Stomach (tissue), 9 donors: ENCODE measurements around the gene SOX5. TPM values are rescaled to one million over a fixed set of nuclear protein-coding genes. Genes with fewer than 3 reads are reported as not detected.

Source experiments
- DNase-seq, 2 donors: peaks; one replicate each; pipeline versions ENCODE4 v3.0.0 to v3.0.0-alpha.2; 2013 to 2019
- H3K27ac ChIP-seq, 5 donors: fragments of 200-600 bp in 4 of 5; sonication (generic) in 4 of 5; one replicate each; pipeline ENCODE4 v1.5.1; 2013 to 2019; ENCODE audit warnings: mild to moderate bottlenecking in 1 of 5, moderate library complexity in 1 of 5
- H3K27me3 ChIP-seq, 3 donors: fragments of 200-600 bp; sonication (generic); one replicate each; pipeline ENCODE4 v1.5.1; 2017 to 2019; ENCODE audit warnings: mixed run types in 1 of 3
- H3K36me3 ChIP-seq, 4 donors: fragments of 200-600 bp; sonication (generic); 1 replicate in 3 of 4; 2 replicates in 1 of 4; pipeline ENCODE4 v1.5.1; 2016 to 2019
- H3K4me1 ChIP-seq, 4 donors: fragments of 200-600 bp; sonication (generic); one replicate each; pipeline ENCODE4 v1.5.1; 2016 to 2019
- H3K4me3 ChIP-seq, 4 donors: fragments of 200-600 bp; sonication (generic) in 3 of 4; one replicate each; pipeline ENCODE4 v1.5.1; 2016 to 2019; ENCODE audit warnings: mild to moderate bottlenecking in 1 of 4
- H3K9me3 ChIP-seq, 4 donors: fragments of 200-600 bp; sonication (generic); one replicate each; pipeline ENCODE4 v1.5.1; 2016 to 2019
- EP300 ChIP-seq: sonication (generic); formaldehyde crosslinking; IDR thresholded peaks from one replicate; pipeline ENCODE4 v1.6.1; 2017; ENCODE audit warnings: antibody characterized with exemption
- POLR2A ChIP-seq, 4 donors: fragments of 450-650 bp; IDR thresholded peaks; one replicate each; pipeline ENCODE4 v1.6.1; 2016; ENCODE audit warnings: antibody characterized with exemption in 4 of 4, control low read depth in 2 of 4, mild to moderate bottlenecking in 1 of 4, moderate library complexity in 1 of 4
- POLR2AphosphoS5 ChIP-seq, 3 donors: sonication (generic); formaldehyde crosslinking; IDR thresholded peaks; one replicate each; pipeline ENCODE4 v1.6.1; 2016; ENCODE audit warnings: antibody characterized with exemption in 3 of 3
- WGBS, 5 donors: extraction: QIAGEN DNeasy Blood & Tissue Kit in 3 of 5; methylation state at CpG; one replicate each; pipeline versions ENCODE4 v1.1.5 to v1.1.7; 2013 to 2018; 5-methylcytosine and 5-hydroxymethylcytosine counted together
- intact Hi-C: fragments of 100-400 bp; cut with DNase I; formaldehyde crosslinking; loops from one replicate; pipeline ENCODE4 v1.15.1; 2023; ENCODE audit warnings: low total_unique reads
- polyA plus RNA-seq, 3 donors: library from polyadenylated mRNA; stranded (reverse); fragments of 200-250 nt; gene quantifications; one replicate each; pipeline ENCODE4 v1.2.3, GENCODE V29; 2013
- total RNA-seq, 5 donors: library from RNA; depleted of rRNA; stranded (reverse); fragments of >200 nt; gene quantifications; one replicate each; pipeline versions ENCODE4 v1.1.0 to v1.2.3, GENCODE V29; 2014 to 2016
- TF ChIP-seq, protein P1 (sequence below), 7 experiments: fragments of 450-650 bp in 4 of 7; fragments of 200-600 bp in 3 of 7; sonication (generic) in 3 of 7; IDR thresholded peaks; one replicate each; pipeline ENCODE4 v1.5.1; 2016 to 2019; ENCODE audit warnings: antibody characterized with exemption in 7 of 7, control low read depth in 2 of 7, mild to moderate bottlenecking in 1 of 7
- donor health status: healthy with polysubstance abuse.
- donor health status: Bipolar disorder and iron deficiency.
- donor health status: healthy.

SOX5 gene
- total and polyA plus RNA-seq, 8 donors = 0.85 to 57.2 (median 4.6) TPM

DNA sequence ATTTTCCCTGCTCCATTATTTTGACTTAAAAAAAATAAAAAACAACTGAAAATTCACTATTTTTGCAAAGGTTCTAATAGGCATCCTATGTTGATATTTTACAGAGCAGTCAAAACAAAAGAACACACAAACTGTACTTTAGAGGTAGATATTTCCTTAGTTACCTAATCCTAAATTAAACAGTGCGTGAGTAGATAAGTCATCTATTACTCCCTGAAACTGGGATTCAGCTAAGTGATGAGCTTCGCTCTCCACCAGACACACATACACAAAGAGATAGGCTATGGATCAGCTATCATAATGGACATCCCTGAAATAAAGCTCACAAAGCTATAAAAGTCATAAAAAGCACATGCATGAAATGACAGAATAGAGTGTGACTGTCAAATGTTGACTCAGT is 398.7 kb downstream of the SOX5 start:
- H3K4me1 ChIP-seq = no peaks in the 10 kb centered on the region
- no peak for TF ChIP-seq POLR2AphosphoS5 (IDR thresholded peaks at IDR 0.05)
- TF ChIP-seq POLR2A (IDR thresholded peaks at IDR 0.05) = no peak
- TF ChIP-seq, protein P1, sequence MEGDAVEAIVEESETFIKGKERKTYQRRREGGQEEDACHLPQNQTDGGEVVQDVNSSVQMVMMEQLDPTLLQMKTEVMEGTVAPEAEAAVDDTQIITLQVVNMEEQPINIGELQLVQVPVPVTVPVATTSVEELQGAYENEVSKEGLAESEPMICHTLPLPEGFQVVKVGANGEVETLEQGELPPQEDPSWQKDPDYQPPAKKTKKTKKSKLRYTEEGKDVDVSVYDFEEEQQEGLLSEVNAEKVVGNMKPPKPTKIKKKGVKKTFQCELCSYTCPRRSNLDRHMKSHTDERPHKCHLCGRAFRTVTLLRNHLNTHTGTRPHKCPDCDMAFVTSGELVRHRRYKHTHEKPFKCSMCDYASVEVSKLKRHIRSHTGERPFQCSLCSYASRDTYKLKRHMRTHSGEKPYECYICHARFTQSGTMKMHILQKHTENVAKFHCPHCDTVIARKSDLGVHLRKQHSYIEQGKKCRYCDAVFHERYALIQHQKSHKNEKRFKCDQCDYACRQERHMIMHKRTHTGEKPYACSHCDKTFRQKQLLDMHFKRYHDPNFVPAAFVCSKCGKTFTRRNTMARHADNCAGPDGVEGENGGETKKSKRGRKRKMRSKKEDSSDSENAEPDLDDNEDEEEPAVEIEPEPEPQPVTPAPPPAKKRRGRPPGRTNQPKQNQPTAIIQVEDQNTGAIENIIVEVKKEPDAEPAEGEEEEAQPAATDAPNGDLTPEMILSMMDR (IDR thresholded peaks at IDR 0.05) = no peak
- no peak for TF ChIP-seq EP300
- WGBS, 5 donors = 83 to 91% (median 87%) methylated on average over 2 of the region's 2 CpGs
- no peaks in the 10 kb centered on the region for H3K9me3 ChIP-seq
- no peak overlapping the region for H3K27ac ChIP-seq
- intact Hi-C loops = no loop called here
- no peaks in the 10 kb centered on the region for H3K27me3 ChIP-seq
- H3K36me3 ChIP-seq = no peaks in the 10 kb centered on the region
- no peak overlapping the region for H3K4me3 ChIP-seq
- DNase-seq = no peak

DNA sequence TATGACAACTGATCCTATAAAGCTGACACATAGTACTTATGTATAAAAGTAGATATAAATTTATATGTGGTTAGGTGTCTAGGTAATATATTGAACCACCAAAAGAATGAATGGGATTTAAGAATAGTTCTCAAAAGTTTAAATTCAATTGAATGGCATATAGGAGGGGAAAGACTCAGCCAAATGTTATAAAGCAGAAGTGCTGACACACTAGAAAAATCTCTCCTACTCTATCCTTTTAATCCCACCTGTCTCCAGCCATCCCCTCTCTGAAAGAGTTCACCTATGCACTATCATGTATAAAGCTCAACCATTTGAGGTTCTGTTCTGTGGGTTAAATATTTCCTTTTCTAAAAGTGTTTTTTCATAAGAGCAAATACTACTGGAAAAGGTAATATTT is 400.7 kb downstream of the SOX5 start:
- intact Hi-C loops = no loop called here
- peaks cover 0 to 4% (median 0%) of the 10 kb centered on the region in 4 donors for H3K36me3 ChIP-seq
- no peaks in the 10 kb centered on the region for H3K9me3 ChIP-seq
- H3K4me1 ChIP-seq = no peaks in the 10 kb centered on the region
- H3K27ac ChIP-seq = no peak overlapping the region
- TF ChIP-seq POLR2A (IDR thresholded peaks at IDR 0.05) = no peak
- no peak for TF ChIP-seq POLR2AphosphoS5 (IDR thresholded peaks at IDR 0.05)
- TF ChIP-seq EP300 = no peak
- TF ChIP-seq, protein P1 (IDR thresholded peaks at IDR 0.05) = no peak
- H3K4me3 ChIP-seq = no peak overlapping the region
- DNase-seq = no peak
- H3K27me3 ChIP-seq = no peaks in the 10 kb centered on the region

DNA sequence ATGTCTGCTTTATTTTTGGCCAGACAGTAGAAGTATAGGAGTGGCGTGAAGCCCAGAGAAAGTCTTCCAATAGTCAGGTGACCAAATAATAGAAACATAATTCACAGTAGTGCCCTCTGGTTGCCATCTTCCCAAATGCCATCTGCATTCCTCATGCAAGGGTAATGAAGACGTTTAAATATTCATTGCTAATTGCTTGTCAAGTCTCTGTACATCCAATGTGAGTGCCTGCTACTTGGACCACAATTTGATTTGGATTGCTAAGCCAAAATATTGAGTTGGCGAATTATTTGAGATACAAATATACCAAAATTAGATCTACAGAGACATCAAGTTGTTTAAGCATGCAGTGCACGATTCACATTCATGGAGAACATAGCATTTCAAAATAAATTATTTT is 402.7 kb downstream of the SOX5 start:
- no peak for DNase-seq
- TF ChIP-seq POLR2A (IDR thresholded peaks at IDR 0.05) = no peak
- no peak for TF ChIP-seq EP300
- no peak for TF ChIP-seq POLR2AphosphoS5 (IDR thresholded peaks at IDR 0.05)
- no peaks in the 10 kb centered on the region for H3K27me3 ChIP-seq
- no peak overlapping the region for H3K4me3 ChIP-seq
- no peak overlapping the region for H3K27ac ChIP-seq
- 80 to 91% (median 85%) methylated on average over 4 of the region's 4 CpGs for WGBS, 5 donors
- no peaks in the 10 kb centered on the region for H3K9me3 ChIP-seq
- no peaks in the 10 kb centered on the region for H3K4me1 ChIP-seq
- peaks cover 0 to 4% (median 1%) of the 10 kb centered on the region in 4 donors for H3K36me3 ChIP-seq
- intact Hi-C loops = no loop called here

DNA sequence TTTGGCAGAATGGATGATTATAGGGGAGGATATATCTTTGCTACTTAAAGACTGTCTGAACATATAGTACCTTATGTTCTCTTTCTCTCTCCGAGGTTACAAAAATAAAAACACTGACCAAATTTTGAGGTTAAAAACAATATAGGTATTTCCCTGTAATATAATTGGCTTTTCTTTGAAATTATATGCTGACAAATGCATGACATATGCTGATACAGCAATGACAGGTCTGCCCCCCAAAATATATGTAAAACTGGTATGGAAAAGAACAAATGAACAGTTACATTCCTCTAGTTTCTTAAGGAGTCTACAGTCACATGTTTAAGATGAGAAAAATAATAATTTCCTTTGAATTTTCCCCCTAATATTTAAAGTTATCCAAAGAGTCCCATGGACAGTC is 405.7 kb downstream of the SOX5 start:
- Histone ChIP-seq H3K36me3 (peaks cover 0 to 6% (median 2%) of the 10 kb centered on the region in 4 donors), H3K4me1 (no peaks in the 10 kb centered on the region), H3K9me3 (no peaks in the 10 kb centered on the region), H3K4me3 (no peak overlapping the region), H3K27me3 (no peaks in the 10 kb centered on the region), H3K27ac (no peak overlapping the region)
- TF ChIP-seq, protein P1 (IDR thresholded peaks at IDR 0.05) = no peak
- TF ChIP-seq EP300 (no peak), POLR2AphosphoS5 (IDR thresholded peaks at IDR 0.05) (no peak), POLR2A (IDR thresholded peaks at IDR 0.05) (no peak)
- intact Hi-C loops = no loop called here
- no peak for DNase-seq
- WGBS, 5 donors = 83 to 97% (median 92%) methylated on average over 1 of the region's 1 CpG

DNA sequence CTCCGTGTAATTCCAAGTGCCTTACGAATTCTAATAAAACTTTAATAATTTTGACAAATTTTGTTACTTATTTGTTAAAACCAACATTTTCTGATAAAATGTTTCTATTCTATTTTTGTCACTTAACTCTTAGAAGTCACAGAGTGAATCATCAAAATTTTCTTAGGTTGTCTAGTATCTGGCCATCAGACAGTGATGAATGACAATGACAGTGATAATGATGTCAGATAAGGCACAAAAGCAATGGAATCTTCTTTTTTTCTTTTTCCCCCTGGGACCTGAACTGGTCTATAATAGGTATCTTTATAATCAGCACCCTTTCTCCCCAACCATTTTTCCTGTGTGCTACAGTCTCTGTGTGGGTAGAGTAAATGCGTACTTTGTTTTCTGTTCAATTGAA is 407.3 kb downstream of the SOX5 start:
- Histone ChIP-seq H3K4me3 (no peak overlapping the region), H3K27ac (no peak overlapping the region), H3K9me3 (no peaks in the 10 kb centered on the region), H3K27me3 (no peaks in the 10 kb centered on the region), H3K4me1 (no peaks in the 10 kb centered on the region), H3K36me3 (peaks cover 0 to 6% (median 2%) of the 10 kb centered on the region in 4 donors)
- TF ChIP-seq POLR2A (IDR thresholded peaks at IDR 0.05) (no peak), POLR2AphosphoS5 (IDR thresholded peaks at IDR 0.05) (no peak)
- intact Hi-C loops = no loop called here
- DNase-seq = no peak
- WGBS, 5 donors = 95 to 99% (median 98%) methylated on average over 3 of the region's 3 CpGs
